ENCODE results near the gene HILPDA.
"Not testable (repeated sequence)": the region's sequence is repeated elsewhere in the genome, so short reads cannot be mapped to it uniquely, and the experiment has no call there.

The HILPDA gene

GRCh38 chr7:128452552-128452951 lies 3.1 kb upstream of the HILPDA start:
- DNase-seq (ENCODE audit: low read depth) = no peak
- H3K4me3 ChIP-seq (ENCODE audit: low read depth, low read length) = no peak overlapping the region
- no peak for TF ChIP-seq CTCF (IDR thresholded peaks at IDR 0.05; ENCODE audit: low read depth, low read length, missing control alignments)

- TF ChIP-seq CTCF (IDR thresholded peaks at IDR 0.05; ENCODE audit: low read depth, low read length, missing control alignments) = no peak
- H3K4me3 ChIP-seq (ENCODE audit: low read depth, low read length) = no peak overlapping the region
- DNase-seq (ENCODE audit: low read depth) = no peak
Observed at GRCh38 chr7:128453836-128454804, 1.6 kb upstream of the HILPDA start.

GRCh38 chr7:128454808-128455542 lies 703 bp upstream of the HILPDA start:
- DNase-seq (ENCODE audit: low read depth) = no peak
- H3K4me3 ChIP-seq (ENCODE audit: low read depth, low read length) = peak overlapping the region; percentile 73
- peak; percentile 16 for TF ChIP-seq CTCF (IDR thresholded peaks at IDR 0.05; ENCODE audit: low read depth, low read length, missing control alignments)

GRCh38 chr7:128456255-128456725 lies 612 bp downstream of the HILPDA start:
- no peak for TF ChIP-seq CTCF (IDR thresholded peaks at IDR 0.05; ENCODE audit: low read depth, low read length, missing control alignments)
- DNase-seq (ENCODE audit: low read depth) = no peak
- peak overlapping the region; percentile 73 for H3K4me3 ChIP-seq (ENCODE audit: low read depth, low read length)

- not testable (repeated sequence) for DNase-seq (ENCODE audit: low read depth)
- H3K4me3 ChIP-seq (ENCODE audit: low read depth, low read length) = peak overlapping the region; percentile 73; the same call in 1 of the 2 replicates
Observed at GRCh38 chr7:128457385-128457784, 1.7 kb downstream of the HILPDA start.

GRCh38 chr7:128458956-128459355 lies 3.3 kb downstream of the HILPDA start:
- no peak overlapping the region; the same call in 1 of the 2 replicates for H3K4me3 ChIP-seq (ENCODE audit: low read depth, low read length)
- DNase-seq (ENCODE audit: low read depth) = no peak
- TF ChIP-seq CTCF (IDR thresholded peaks at IDR 0.05; ENCODE audit: low read depth, low read length, missing control alignments) = no peak

GRCh38 chr7:128459394-128459878 lies 3.8 kb downstream of the HILPDA start:
- DNase-seq (ENCODE audit: low read depth) = no peak
- no peak overlapping the region for H3K4me3 ChIP-seq (ENCODE audit: low read depth, low read length)
- TF ChIP-seq CTCF (IDR thresholded peaks at IDR 0.05; ENCODE audit: low read depth, low read length, missing control alignments) = peak; percentile 77
